Activated CD4-positive, alpha-beta T cell treated with anti-CD3 and anti-CD28 coated beads for 24 hours (primary cell): ENCODE data around the gene SEMA3D.

Source experiments
- DNase-seq, 2 donors: peaks; one replicate each; pipeline ENCODE4 v3.0.0-alpha.2; 2020; ENCODE audit warnings: low read depth in 2 of 2

SEMA3D gene

GRCh38 chr7:85186521-85187241 is at the start of gene SEMA3D:
SEMA3D (minus strand) TSS chr7:85187056; CDS start chr7:85121891, 65,165 bp downstream.
- DNase-seq, result no peak

- no peak for DNase-seq
These were observed 47.9 kb upstream of the SEMA3D start for GRCh38 chr7:85234730-85235129.

DNA sequence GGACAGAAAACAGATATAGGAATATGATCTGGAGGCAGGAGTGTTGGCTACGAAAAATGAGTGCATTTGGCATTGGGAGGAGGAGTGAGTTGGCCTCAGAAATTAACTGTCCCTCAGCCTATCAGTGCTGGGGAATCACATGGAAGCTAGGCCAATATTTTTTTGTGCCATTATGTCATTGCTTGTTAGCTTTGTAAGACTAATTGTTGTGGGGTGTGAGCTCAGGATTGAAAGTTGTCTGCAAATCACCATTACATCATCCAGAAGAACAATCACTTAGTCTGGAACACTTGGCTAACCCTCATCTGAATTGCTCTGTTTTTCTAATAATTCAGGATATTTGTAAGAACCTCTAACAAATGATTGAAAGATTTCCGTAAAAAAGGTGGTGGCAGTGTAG is 45.2 kb upstream of the SEMA3D start:
- DNase-seq, result no peak

GRCh38 chr7:85230623-85231022 is 43.8 kb upstream of the SEMA3D start:
- no peak for DNase-seq

DNA sequence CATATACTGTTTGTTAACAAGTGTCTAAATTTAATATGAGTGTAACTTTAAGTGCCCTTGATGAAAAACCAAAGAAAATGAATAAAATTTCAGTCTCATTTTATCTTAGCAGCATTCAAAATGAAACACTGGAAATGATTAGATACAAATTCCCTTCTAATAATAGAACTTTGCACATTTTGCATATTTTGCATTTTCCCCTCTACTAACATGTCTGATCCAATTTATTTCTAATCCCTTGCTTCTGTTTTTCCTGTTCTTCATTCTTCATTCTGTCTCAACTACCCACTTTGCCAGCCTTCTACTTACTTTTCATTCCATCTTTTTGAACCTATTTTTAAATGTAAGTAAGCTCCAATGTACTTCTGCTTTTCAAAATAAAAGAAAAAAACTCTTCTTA is 42.7 kb upstream of the SEMA3D start:
- no peak for DNase-seq

DNA sequence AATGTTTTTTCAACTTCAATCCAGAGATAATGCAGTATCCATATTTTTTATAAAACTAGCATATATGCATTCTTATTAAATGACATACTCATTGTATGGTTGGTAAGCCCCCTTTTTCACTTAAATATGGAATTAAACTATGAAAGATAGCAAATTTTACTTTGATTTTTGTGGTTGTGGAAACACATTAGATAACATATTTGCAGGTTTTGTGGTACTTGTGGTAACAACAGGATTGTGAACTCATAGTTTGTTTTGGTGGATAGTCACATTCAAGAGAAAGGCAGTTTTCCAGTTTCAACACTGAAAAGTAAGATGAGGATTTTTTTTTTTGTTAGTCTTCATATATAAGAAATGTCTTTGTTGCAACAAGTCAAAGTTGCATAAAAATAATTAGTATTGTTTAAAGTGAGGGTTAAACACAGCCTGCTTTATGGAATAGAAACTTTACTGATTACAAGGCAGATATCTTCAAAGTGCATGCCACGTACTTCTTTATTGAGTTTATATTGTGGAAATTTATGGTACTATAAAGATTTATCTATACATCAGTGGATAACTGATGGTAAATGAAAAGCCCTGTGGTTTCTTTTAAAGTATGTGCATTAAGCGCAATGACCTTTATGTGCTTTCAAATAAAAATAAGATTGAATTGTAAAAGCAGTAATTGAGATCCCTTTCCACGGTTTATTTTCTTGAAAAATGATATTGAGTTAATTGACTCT is 39.7 kb upstream of the SEMA3D start:
- DNase-seq, result no peak

GRCh38 chr7:85224171-85224570 is 37.3 kb upstream of the SEMA3D start:
- DNase-seq, result no peak

- no peak for DNase-seq
These were observed 35.7 kb upstream of the SEMA3D start for GRCh38 chr7:85222522-85222921.

DNA sequence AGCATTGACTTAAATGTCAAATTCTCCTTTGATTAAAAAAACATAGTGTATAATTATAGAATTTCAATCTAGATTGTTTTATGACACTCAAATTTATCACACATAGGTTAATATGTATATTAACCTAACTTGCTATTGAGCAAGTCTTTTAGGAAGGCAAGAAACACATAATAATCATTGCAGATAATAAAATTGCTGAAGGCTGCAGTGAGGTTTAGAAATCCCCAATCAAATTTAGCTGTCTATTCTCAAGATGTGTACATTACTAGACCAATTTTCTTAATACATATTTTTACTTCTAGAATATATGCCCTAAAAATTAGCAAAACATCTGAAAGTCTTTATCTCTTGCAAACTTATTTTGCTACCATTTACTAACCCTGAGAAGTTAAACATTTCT is 34.9 kb upstream of the SEMA3D start:
- no peak for DNase-seq

DNA sequence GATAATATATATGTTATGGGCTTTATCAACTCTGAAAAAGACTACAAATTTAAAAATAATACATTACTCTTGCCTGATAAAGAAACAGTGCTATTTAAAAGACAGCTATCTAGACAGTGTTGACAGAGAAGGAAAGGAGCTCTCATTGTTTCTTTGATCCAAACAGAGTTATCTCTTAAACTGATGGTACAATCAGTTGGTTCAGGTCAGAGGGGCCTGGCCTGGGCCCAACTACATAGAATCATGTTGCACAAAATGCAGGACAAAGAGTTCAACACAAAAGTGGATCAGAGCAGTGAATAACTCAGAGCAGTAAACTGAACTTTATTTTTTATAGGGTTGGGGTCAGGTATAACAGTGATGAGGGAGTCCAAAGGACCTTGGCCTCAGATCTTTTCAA is 33.8 kb upstream of the SEMA3D start:
- no peak for DNase-seq

- DNase-seq, result no peak
These were observed 33.2 kb upstream of the SEMA3D start for GRCh38 chr7:85220023-85220422.

DNA sequence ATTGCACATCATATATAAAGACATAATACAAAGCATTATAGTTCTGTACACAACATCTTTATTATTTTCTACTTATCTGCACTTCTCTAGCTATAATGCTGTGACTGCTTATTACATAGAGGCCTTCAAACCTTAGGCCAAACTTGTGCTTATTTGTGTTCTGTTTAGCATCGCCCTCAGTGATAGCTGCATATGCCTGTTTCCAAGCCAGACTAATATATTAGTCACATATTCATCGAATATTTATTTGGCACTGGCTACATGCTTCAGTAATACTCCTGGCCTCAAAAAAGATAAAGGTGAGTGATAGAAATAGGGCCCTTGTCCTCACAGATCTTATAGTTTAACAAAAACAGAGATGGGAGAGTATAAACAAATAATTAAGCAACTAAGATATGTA is 30.2 kb upstream of the SEMA3D start:
- no peak for DNase-seq

- no peak for DNase-seq
These were observed 28.2 kb upstream of the SEMA3D start for GRCh38 chr7:85215098-85215497.

DNA sequence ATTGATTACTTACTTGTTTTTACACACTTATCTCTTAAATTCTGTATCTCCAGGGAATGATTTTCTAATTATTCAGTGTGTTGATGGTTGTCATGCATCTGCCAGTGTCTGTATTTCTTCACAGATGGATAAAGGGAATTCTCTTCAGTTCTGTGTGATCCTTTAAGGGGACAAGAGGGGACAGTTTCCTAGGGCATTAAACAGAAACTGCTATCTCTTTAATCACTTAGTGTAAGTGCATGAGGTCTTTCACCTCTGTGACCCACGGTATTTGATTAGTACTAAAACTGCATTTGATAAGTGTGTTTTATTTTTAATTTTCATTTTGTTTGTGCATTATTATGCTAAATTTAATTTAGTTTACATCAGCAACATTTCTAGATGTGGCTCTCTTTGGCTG is 26.6 kb upstream of the SEMA3D start:
- DNase-seq, result no peak

DNA sequence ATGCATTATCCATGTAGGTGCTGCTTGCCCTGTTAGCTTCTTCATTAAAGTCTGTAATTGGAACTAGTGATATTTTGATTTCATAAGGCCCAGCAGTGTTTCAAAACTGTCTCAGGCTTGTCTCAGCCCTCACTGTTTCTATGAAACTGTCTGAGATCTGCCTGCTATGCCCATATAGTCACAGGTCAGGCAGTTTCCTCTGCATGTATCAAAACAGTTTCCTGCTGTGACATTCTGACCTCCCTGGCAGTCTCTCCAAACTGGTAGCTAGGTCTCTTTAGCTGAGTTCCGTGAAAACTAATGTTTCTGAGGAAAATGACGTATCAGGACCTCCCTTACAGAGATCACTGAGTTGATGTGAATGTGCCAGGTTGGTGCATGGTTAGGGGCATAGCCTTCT is 18.9 kb upstream of the SEMA3D start:
- no peak for DNase-seq

DNA sequence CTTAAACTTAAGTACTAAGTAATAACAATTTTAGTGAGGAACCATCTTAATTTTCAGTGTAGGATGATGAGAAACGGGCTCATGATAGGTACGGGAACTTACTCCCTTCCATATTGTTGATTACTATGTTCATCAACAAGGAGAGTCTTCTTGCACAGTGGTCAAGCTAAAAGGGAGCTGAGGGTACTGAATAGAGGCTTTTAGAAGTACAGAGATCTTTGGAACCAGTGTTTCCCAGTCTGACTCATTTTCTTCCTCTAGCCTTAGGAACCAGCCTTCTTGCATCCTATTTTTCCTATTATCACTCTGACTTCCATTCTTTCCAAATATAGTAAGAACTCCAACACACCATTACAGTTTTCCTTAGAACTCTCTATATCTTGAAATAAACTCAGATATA is 17.6 kb upstream of the SEMA3D start:
- DNase-seq, result no peak

- no peak for DNase-seq
These were observed 17.2 kb upstream of the SEMA3D start for GRCh38 chr7:85204061-85204460.

GRCh38 chr7:85201209-85201608 is 14.4 kb upstream of the SEMA3D start:
- DNase-seq, result no peak

DNA sequence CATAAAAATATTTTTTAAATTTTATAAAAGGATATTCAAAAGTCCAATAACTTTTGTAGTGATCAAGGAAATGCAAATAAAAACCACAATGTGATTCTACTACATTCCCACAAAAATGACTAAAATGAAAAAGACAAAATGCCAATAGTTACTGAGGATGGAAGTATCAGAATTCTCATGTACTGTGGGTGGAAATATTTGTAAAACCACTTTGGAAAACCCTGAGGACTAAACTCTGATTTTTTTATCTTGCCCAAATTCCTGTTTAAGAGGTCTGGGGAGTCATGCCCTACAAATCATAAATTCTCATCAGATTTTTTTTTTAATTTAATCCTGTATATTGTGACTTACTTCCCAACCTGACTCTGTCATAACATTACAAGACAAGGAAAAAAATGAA is 9.8 kb upstream of the SEMA3D start:
- no peak for DNase-seq

DNA sequence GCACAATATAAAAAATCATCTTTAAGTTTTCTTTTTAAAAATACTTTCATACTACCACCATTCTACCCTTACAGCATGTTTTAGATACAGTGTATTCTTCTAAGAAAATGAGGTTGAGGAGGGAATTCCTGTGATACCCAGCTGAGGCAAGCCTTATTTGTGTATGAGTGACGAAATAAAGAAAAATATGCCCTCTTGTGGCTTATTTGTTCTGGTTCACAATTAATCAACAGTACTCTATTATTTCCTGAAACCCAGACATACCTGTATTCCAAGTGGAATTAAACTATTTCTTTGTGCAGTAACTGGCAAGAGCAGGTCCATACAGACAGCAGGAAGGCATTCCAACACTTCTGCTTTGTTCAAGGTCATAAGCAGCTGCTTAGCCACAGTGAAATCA is 4.5 kb upstream of the SEMA3D start:
- DNase-seq, result no peak

DNA sequence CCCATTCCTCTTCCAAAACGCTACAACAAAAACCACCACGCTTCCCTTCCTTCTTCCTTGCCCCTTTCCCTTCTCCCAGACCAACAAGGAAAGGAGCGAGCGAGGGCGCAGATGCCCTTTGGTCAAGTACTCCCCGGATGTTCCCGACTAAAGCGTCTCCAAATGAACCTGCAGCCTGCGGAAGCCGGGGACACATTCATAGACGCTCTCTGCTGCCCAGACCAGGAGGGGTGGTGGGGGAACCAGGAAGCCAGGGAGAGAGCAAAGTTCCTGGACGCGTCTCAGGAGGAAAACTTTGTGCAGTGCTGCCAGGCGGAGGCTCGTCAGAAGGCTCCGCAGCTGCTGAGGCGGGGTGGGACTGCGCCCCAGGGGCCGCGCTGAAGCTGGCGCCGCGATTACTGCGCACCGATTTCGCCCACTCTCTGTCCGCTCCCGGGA is 754 bp downstream of the SEMA3D start:
- DNase-seq, result no peak

- DNase-seq, result no peak
These were observed 1.3 kb downstream of the SEMA3D start for GRCh38 chr7:85185424-85186082.
